ENCODE results near the gene CCDC9B. TPM values are rescaled to one million over a fixed set of nuclear protein-coding genes. Genes with fewer than 3 reads are reported as not detected.

CCDC9B gene
- total and polyA plus RNA-seq, 2 of the 4 experiments (the other 2 are of a cell fraction), result 19.7 to 30.9 TPM

- intact Hi-C loops (cut with micrococcal nuclease), result no loop called here
- 92% methylated on average over 4 of the region's 5 CpGs; no CpG with 5 or more reads in 1 of the 2 experiments for WGBS, 2 experiments (ENCODE audit: extremely low coverage in 2 of 2, insufficient read length in 1 of 2)
- in situ Hi-C loops (cut with MboI; ENCODE audit: low sequenced_read_pairs), result no loop called here
- Histone ChIP-seq H3K27me3 (ENCODE audit: control insufficient read depth, insufficient read depth, low read length) (no peaks in the 10 kb centered on the region), H4K8ac (ENCODE audit: low read depth in 2 of 2, low read length in 2 of 2) (peak overlapping the region; percentile 11 to 85; a peak in 3 of 4 replicates), H3K4me1 (ENCODE audit: control insufficient read depth, insufficient read depth, low read length) (peaks cover 48% of the 10 kb centered on the region), H4K5ac (ENCODE audit: low read depth, low read length) (peak overlapping the region; percentile 83), H3K14ac (replicated peaks; ENCODE audit: low read depth, low read length) (peak overlapping the region; percentile 25), H2BK20ac (ENCODE audit: low read depth, low read length) (peak overlapping the region; percentile 83), H3K9me3 (ENCODE audit: control insufficient read depth, insufficient read depth, low read length) (no peaks in the 10 kb centered on the region), H3K79me1 (ENCODE audit: low read depth in 1 of 2, low read length in 2 of 2) (peaks cover 36 to 85% of the 10 kb centered on the region in 2 experiments), H2AK9ac (replicated peaks; ENCODE audit: low read depth, low read length, poor library complexity) (no peak overlapping the region), H3K9ac (ENCODE audit: low read depth, low read length) (peak overlapping the region; percentile 61), H4K20me1 (ENCODE audit: insufficient read depth, low read length) (0 out of 2 replicates have a peak, but pooled peaks cover 12% of the 10 kb centered on the region), H3K27ac (ENCODE audit: insufficient read depth, low read length) (peak overlapping the region; percentile 91), H2BK5ac (ENCODE audit: low read depth, low read length, poor library complexity, severe bottlenecking) (peak overlapping the region; percentile 91), H4K91ac (ENCODE audit: insufficient read depth, low read depth, low read length) (peak overlapping the region; percentile 90), H3K23ac (ENCODE audit: low read depth, low read length) (peak overlapping the region; percentile 74), H3K56ac (ENCODE audit: extremely low read depth, insufficient read depth, low read length) (no peak overlapping the region), H3K4me2 (ENCODE audit: low read depth, low read length) (peak overlapping the region; percentile 77), H2BK120ac (ENCODE audit: low read depth, low read length) (peak overlapping the region; percentile 77), H2AFZ (replicated peaks; ENCODE audit: low read length, poor library complexity) (no peak overlapping the region), H2BK15ac (ENCODE audit: low read depth, low read length) (peak overlapping the region; percentile 17; the same call in 2 of the 3 replicates), H3K4me3 (ENCODE audit: insufficient read depth, low read depth, low read length) (no peak overlapping the region), H3K4ac (ENCODE audit: low read depth, low read length) (peak overlapping the region; percentile 73), H3K36me3 (ENCODE audit: control insufficient read depth, insufficient read depth, low read length) (no peaks in the 10 kb centered on the region; the same call in 1 of the 2 replicates), H2AK5ac (ENCODE audit: low read depth, low read length) (peak overlapping the region; percentile 86), H3K9me1 (ENCODE audit: insufficient read depth, low read length) (peaks cover 37% of the 10 kb centered on the region), H3K18ac (ENCODE audit: low read depth, low read length) (peak overlapping the region; percentile 91)
- ChIA-PET CTCF (interaction anchor here (0.6 to 1.8 kb wide), 5 partner anchors 10 to 273 kb away, joined by 3 to 9 read pairs (median 4); no protein-coding TSS in a partner anchor), POLR2A (ENCODE audit: unreplicated experiment) (interaction anchor here (2.4 kb wide), 1 partner anchor 11 kb away, joined by 20 read pairs; the partner anchor contains the start of gene CCDC9B)
- BruUV-seq (replicated peaks), result no TSS peak
- dilution Hi-C loops (cut with HindIII; ENCODE audit: low sequenced_read_pairs, unreplicated experiment), result no loop called here
- TF ChIP-seq MAFK (IDR thresholded peaks at IDR 0.05; ENCODE audit: low read depth, low read length) (peak; percentile 85), RFX5 (IDR thresholded peaks at IDR 0.05; ENCODE audit: low read depth, low read length) (no peak), USF2 (IDR thresholded peaks at IDR 0.05; ENCODE audit: low read depth, low read length) (no peak), CEBPB (IDR thresholded peaks at IDR 0.05; ENCODE audit: low read depth, low read length) (no peak)
- no peak for ATAC-seq (ENCODE audit: low read depth)
- no peak for DNase-seq
Measured at GRCh38 chr15:40328751-40329150, 12.0 kb downstream of the CCDC9B start.

All from IMR-90 (cell line).